Measurements from ENCODE around the gene COG1. TPM values are rescaled to one million over a fixed set of nuclear protein-coding genes. Genes with fewer than 3 reads are reported as not detected.

Gene COG1
- total and polyA plus RNA-seq, 9 of the 15 experiments (the other 6 are each of a cell fraction or from before 2014, with no cell fraction given): 9.5 to 26.8 (median 12.9) TPM

DNA sequence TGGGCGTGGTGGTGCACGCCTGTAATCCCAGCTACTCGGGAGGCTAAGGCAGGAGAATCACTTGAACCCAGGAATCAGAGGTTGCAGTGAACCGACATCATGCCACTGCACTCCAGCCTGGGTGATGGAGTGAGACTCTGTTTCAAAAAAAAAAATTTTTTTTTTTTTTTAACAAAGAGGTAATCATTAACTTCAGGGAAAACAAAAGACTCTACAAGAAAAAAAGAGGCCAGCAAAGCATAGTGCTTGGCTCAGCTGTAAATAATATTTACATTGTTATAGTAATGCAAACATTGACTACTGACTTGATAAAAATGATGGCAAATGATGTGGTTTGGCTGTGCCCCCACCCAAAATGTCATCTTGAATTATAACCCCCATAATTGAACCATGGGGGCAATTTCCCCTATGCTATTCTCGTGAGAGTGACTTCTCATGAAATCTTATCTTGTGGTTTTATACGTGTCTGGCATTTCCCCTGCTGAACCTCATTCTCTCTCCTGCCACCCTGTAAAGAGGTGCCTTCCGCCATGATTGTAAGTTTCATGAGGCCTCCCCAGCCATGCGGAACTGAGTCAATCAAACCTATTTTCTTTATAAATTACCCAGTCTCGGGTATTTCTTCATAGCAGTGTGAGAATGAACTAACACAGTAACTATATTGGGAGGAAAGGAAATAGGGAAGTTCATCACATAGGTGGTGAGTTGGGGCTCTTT is 40.8 kb upstream of the COG1 start (continued):
- TF ChIP-seq HDAC1 (IDR thresholded peaks at IDR 0.05) (no peak), TCF3 (CRISPR knock-in tag; IDR thresholded peaks at IDR 0.05) (no peak), ZKSCAN3 (CRISPR knock-in tag; IDR thresholded peaks at IDR 0.05) (no peak), PYGO2 (tag; IDR thresholded peaks at IDR 0.05) (no peak), DIDO1 (tag; IDR thresholded peaks at IDR 0.05; ENCODE audit: low read depth) (no peak)
- TF ChIP-seq, protein P1, sequence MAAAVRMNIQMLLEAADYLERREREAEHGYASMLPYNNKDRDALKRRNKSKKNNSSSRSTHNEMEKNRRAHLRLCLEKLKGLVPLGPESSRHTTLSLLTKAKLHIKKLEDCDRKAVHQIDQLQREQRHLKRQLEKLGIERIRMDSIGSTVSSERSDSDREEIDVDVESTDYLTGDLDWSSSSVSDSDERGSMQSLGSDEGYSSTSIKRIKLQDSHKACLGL (CRISPR knock-in tag; IDR thresholded peaks at IDR 0.05; ENCODE audit: borderline replicate concordance, poor library complexity, severe bottlenecking): no peak

DNA sequence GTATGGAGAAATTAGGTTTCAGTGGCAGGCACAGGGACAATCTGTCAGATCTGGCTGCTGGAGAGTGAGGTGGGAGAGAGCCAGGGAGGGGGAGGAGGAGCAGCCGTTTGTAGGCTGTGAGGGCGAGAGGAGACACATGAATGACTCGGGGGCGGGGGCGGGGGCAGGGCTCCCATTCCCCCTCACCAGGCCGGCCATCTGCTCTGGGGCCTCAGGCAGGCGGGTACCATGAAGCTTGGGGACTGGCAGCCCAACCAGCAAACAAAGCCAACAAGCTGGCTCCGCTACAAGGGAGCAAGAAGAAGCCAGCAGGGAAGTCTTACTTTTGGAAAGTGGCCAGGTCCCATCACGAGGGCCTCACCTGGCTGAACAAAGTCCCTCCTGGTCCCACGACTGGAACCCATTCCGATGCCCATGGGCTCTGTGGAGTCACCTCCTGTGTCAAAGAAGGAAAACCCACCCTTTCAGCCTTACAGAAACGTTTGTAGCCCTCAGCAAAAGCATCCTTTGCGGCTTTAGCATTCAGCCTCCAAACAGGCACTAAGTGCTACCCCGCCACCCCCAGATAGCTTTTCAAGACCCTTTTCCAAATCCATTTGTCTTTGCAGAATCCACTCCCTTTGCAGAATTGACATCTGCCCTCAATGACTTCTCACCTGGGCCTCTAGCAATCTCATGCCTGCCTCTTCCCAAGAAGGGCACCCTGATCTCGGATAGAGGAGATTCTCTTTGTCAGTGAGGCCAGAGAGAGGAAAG is 37.3 kb upstream of the COG1 start:
- in situ Hi-C loops (cut with MboI) (loop anchor here (10.0 kb wide), 2 partner anchors 161 to 431 kb away; no protein-coding TSS in a partner anchor), intact Hi-C loops (cut with micrococcal nuclease) (loop anchor here (1.0 to 2.0 kb wide), 2 partner anchors 169 to 429 kb away; no protein-coding TSS in a partner anchor)
- H3K4me2 ChIP-seq (ENCODE audit: insufficient read depth, low read length): no peak overlapping the region
- no peaks in the 10 kb centered on the region for H3K9me3 ChIP-seq (replicated peaks; ENCODE audit: control insufficient read depth, insufficient read depth, low read depth, low read length)
- H3K27ac ChIP-seq (ENCODE audit: extremely low read depth, low read depth, low read length): no peak overlapping the region
- peaks cover 6 to 14% of the 10 kb centered on the region in 2 experiments; a peak in 4 of 5 replicates for H3K27me3 ChIP-seq (ENCODE audit: control insufficient read depth in 2 of 2, insufficient read depth in 2 of 2, low read length in 2 of 2)
- peaks cover 6% of the 10 kb centered on the region; the same call in 1 of the 2 replicates for H4K20me1 ChIP-seq (replicated peaks; ENCODE audit: control insufficient read depth, insufficient read depth, low read length)
- POLR2A ChIA-PET: interaction anchor here (0.8 to 1.5 kb wide), 3 partner anchors 9 to 437 kb away, joined by 3 to 4 read pairs (median 3); partner anchors contain the start of gene SSTR2
- no TSS peak for BruUV-seq (replicated peaks)
- H3K9ac ChIP-seq (ENCODE audit: insufficient read depth in 1 of 2, low read depth in 2 of 2, low read length in 2 of 2): no peak overlapping the region
- DNase-seq (ENCODE audit: extremely low read depth in 1 of 4, low spot score in 3 of 4): no peak
- no peak overlapping the region for H3K4me3 ChIP-seq
- H3K79me2 ChIP-seq (ENCODE audit: control insufficient read depth, insufficient read depth, low read length): no peaks in the 10 kb centered on the region
- TF ChIP-seq NFYB (IDR thresholded peaks at IDR 0.05; ENCODE audit: extremely low read depth, insufficient read length): no peak
- no peak for TF ChIP-seq HIVEP1 (CRISPR knock-in tag; IDR thresholded peaks at IDR 0.05)
- TF ChIP-seq XRCC5 (IDR thresholded peaks at IDR 0.05; ENCODE audit: low read depth, low read length): no peak
- no peak for TF ChIP-seq SOX6 (IDR thresholded peaks at IDR 0.05)
- TF ChIP-seq NR2C2 (CRISPR knock-in tag; IDR thresholded peaks at IDR 0.05): no peak
- TF ChIP-seq NR2C2 (tag; IDR thresholded peaks at IDR 0.05): no peak
- TF ChIP-seq BCL6 (CRISPR knock-in tag; IDR thresholded peaks at IDR 0.05): no peak
- no peak for TF ChIP-seq PML (IDR thresholded peaks at IDR 0.05; ENCODE audit: low read length)
- TF ChIP-seq RBFOX2 (IDR thresholded peaks at IDR 0.05; ENCODE audit: low read depth, low read length): no peak
- no peak for TF ChIP-seq SETDB1 (IDR thresholded peaks at IDR 0.05; ENCODE audit: low read length)
- no peak for TF ChIP-seq RCOR1 (IDR thresholded peaks at IDR 0.05; ENCODE audit: borderline replicate concordance in 1 of 2, low read depth in 2 of 2, low read length in 2 of 2)
- no peaks in the 10 kb centered on the region for H3K36me3 ChIP-seq (ENCODE audit: control insufficient read depth, insufficient read depth, low read length)
- H3K4me1 ChIP-seq (replicated peaks in 1 of 2; ENCODE audit: control insufficient read depth in 2 of 2, insufficient read depth in 2 of 2, low read length in 2 of 2): peaks cover 2 to 10% of the 10 kb centered on the region in 2 experiments; a peak in 2 of 5 replicates
- FAIRE-seq: no peak
- no peaks in the 10 kb centered on the region for H3K9me1 ChIP-seq (ENCODE audit: control insufficient read depth, insufficient read depth, low read length)
- CTCF ChIA-PET (ENCODE audit: low intra/inter-chr PET ratio): interaction anchor here (0.6 kb wide), 1 partner anchor 38 kb away, joined by 4 read pairs; no protein-coding TSS in a partner anchor
- 25% methylated on average over 12 of the region's 15 CpGs for WGBS (ENCODE audit: insufficient coverage, low coverage, missing lambda C conversion rate)
- H2AFZ ChIP-seq (ENCODE audit: low read depth, low read length): peak overlapping the region; percentile 10; the same call in 1 of the 2 replicates
- peak; percentile 17 for ATAC-seq

All from K562 (cell line).